A549 (cell line): ENCODE data around the gene CYSRT1.

Experiments used
- CTCF ChIP-seq: fragments of >200 bp; sonication (Bioruptor Twin); formaldehyde crosslinking; IDR thresholded peaks from 3 replicates; pipeline ENCODE4 v1.5.1; 2016
- POLR2A ChIP-seq: IDR thresholded peaks from 2 replicates; pipeline ENCODE4 v1.6.1; 2012; ENCODE audit warnings: mild to moderate bottlenecking, low read length
- RFX5 ChIP-seq: fragments of 450-650 bp; IDR thresholded peaks from 2 replicates; pipeline ENCODE4 v1.7.1; 2014; ENCODE audit warnings: antibody characterized with exemption, mild to moderate bottlenecking, moderate library complexity

GRCh38 chr9:137201205-137201868, 23.6 kb upstream of the CYSRT1 start:
- TF ChIP-seq CTCF = no peak
- TF ChIP-seq RFX5 = no peak
- no peak for TF ChIP-seq POLR2A
